Gastroesophageal sphincter (tissue), 3 donors: Measurements from ENCODE around the gene ZBTB5.

Experiments used
- CTCF ChIP-seq, 4 experiments: fragments of 200-600 bp in 2 of 4; fragments of 450-650 bp in 2 of 4; sonication (generic) in 1 of 4; IDR thresholded peaks; one replicate each; pipeline ENCODE4 v1.5.1; 2017 to 2019; ENCODE audit warnings: antibody characterized with exemption in 4 of 4, mild to moderate bottlenecking in 2 of 4, moderate library complexity in 2 of 4
- EP300 ChIP-seq: sonication (generic); formaldehyde crosslinking; IDR thresholded peaks from one replicate; pipeline ENCODE4 v1.6.1; 2017; ENCODE audit warnings: antibody characterized with exemption, mild to moderate bottlenecking
- POLR2A ChIP-seq, 2 donors: fragments of 450-650 bp; IDR thresholded peaks; one replicate each; pipeline ENCODE4 v1.6.1; 2017; ENCODE audit warnings: antibody characterized with exemption in 2 of 2, mild to moderate bottlenecking in 2 of 2, moderate library complexity in 1 of 2

GRCh38 chr9:37480759-37481158 is 15.5 kb upstream of the ZBTB5 start:
- no peak for TF ChIP-seq CTCF (IDR thresholded peaks at IDR 0.05)
- TF ChIP-seq EP300 = no peak
- no peak for TF ChIP-seq POLR2A (IDR thresholded peaks at IDR 0.05)
